OCI-LY3 (cell line): ENCODE results near the gene FRZB.
A peak's percentile ranks its signal among the peaks of the same experiment; 100 is the strongest.
"Not testable (repeated sequence)": the region's sequence is repeated elsewhere in the genome, so short reads cannot be mapped to it uniquely, and the experiment has no call there.

Experiments used
- H2AFZ ChIP-seq: fragments of 200-600, 300-600 bp; shearing (Covaris generic); 2 replicates; pipeline ENCODE4 v1.6.0; 2014; ENCODE audit warnings: antibody characterized with exemption, low read depth, low read length
- H3K27ac ChIP-seq: fragments of 200-600, 300-600 bp; sonication (generic); 2 replicates; pipeline ENCODE4 v1.5.1; 2014; ENCODE audit warnings: mild to moderate bottlenecking, low read length, moderate library complexity, mixed read lengths
- H3K27me3 ChIP-seq: fragments of 200-600, 300-600 bp; sonication (generic); 2 replicates; pipeline ENCODE4 v1.6.1; 2014; ENCODE audit warnings: low read depth, low read length, mixed read lengths
- H3K36me3 ChIP-seq: fragments of 200-600, 300-600 bp; sonication (generic); replicated peaks from 2 replicates; pipeline ENCODE3; 2014; ENCODE audit warnings: low read depth, low read length, mixed read lengths
- H3K4me1 ChIP-seq: fragments of 300-600, 200-600 bp; sonication (generic); 2 replicates; pipeline ENCODE4 v1.6.1; 2014; ENCODE audit warnings: low read length, mixed read lengths
- H3K4me2 ChIP-seq: fragments of 200-600, 300-600 bp; sonication (generic); 2 replicates; pipeline ENCODE4 v1.6.1; 2014; ENCODE audit warnings: low read length, mixed read lengths
- H3K4me3 ChIP-seq: fragments of 300-600, 200-600 bp; sonication (generic); 2 replicates; pipeline ENCODE4 v1.5.1; 2014; ENCODE audit warnings: antibody characterized with exemption, mild to moderate bottlenecking, low read length, moderate library complexity
- H3K79me2 ChIP-seq: fragments of 300-600, 200-600 bp; shearing (Covaris generic); 2 replicates; pipeline ENCODE4 v1.6.1; 2014; ENCODE audit warnings: mild to moderate bottlenecking, low read length, mixed read lengths
- H3K9ac ChIP-seq: fragments of 300-600, 200-600 bp; shearing (Covaris generic); 2 replicates; pipeline ENCODE4 v1.6.0; 2014; ENCODE audit warnings: mild to moderate bottlenecking, low read length, moderate library complexity
- H3K9me3 ChIP-seq: fragments of 200-600, 300-600 bp; shearing (Covaris generic); 2 replicates; pipeline ENCODE4 v1.6.1; 2014; ENCODE audit warnings: low read length, mixed read lengths; ENCODE audit not compliant: insufficient read depth
- H4K20me1 ChIP-seq: fragments of 200-600, 300-600 bp; sonication (generic); 2 replicates; pipeline ENCODE4 v1.6.1; 2016; ENCODE audit warnings: low read length, mixed read lengths; ENCODE audit not compliant: insufficient read depth
- EZH2phosphoT487 ChIP-seq: fragments of 200-600 bp; shearing (Covaris generic); IDR thresholded peaks from 2 replicates; pipeline ENCODE4 v1.6.1; 2018; ENCODE audit warnings: antibody characterized with exemption, mixed run types, low read depth
- TF ChIP-seq, protein P1 (sequence below): fragments of 200-600, 300-600 bp; sonication (generic); IDR thresholded peaks from 2 replicates; pipeline ENCODE4 v1.5.1; 2014; ENCODE audit warnings: antibody characterized with exemption, low read length, low read depth

The FRZB gene

DNA sequence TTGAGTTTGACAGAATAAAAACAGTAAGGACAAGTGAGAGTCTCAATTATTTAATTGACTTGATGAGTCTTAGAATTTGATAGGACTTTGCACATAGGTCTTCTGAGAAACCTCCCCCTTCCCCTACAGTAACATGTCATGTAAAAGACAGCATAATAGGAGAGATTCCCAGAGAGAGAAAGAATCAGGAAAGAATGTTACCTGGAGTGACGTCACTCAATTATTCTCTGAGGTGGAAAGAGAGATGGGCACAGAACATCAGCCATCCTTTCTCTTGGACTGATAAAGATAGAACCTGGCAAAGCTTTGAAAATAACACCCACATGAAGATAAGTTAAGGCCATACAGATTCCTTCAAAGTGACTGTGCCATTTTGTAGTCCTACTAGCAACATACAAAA is 19.3 kb upstream of the FRZB start:
- Histone ChIP-seq H3K4me1 (no peaks in the 10 kb centered on the region), H2AFZ (no peak overlapping the region), H3K4me2 (no peak overlapping the region), H3K9ac (no peak overlapping the region), H3K9me3 (no peaks in the 10 kb centered on the region), H3K27ac (no peak overlapping the region), H3K27me3 (no peaks in the 10 kb centered on the region), H3K4me3 (no peak overlapping the region), H3K36me3 (no peaks in the 10 kb centered on the region), H3K79me2 (no peaks in the 10 kb centered on the region), H4K20me1 (no peaks in the 10 kb centered on the region)
- no peak for TF ChIP-seq EZH2phosphoT487
- TF ChIP-seq, protein P1, sequence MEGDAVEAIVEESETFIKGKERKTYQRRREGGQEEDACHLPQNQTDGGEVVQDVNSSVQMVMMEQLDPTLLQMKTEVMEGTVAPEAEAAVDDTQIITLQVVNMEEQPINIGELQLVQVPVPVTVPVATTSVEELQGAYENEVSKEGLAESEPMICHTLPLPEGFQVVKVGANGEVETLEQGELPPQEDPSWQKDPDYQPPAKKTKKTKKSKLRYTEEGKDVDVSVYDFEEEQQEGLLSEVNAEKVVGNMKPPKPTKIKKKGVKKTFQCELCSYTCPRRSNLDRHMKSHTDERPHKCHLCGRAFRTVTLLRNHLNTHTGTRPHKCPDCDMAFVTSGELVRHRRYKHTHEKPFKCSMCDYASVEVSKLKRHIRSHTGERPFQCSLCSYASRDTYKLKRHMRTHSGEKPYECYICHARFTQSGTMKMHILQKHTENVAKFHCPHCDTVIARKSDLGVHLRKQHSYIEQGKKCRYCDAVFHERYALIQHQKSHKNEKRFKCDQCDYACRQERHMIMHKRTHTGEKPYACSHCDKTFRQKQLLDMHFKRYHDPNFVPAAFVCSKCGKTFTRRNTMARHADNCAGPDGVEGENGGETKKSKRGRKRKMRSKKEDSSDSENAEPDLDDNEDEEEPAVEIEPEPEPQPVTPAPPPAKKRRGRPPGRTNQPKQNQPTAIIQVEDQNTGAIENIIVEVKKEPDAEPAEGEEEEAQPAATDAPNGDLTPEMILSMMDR, result no peak

DNA sequence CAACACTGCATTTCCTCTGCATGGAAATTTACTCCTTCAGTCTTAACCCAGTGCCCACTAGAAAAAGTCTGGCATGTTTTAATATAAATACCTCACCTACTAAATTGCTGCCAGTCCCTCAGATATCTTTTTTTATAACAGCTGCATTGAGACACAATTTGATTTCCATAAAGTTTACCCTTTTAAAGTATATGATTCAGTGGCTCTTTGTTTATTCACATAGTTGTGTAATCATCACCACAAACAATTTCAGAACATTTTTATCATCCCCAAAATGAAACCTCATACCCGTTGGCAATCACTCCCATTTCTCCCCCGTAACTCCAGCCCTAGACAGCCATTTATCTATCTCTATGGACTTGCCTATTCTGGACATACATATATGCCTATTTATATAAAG is 17.0 kb upstream of the FRZB start:
- Histone ChIP-seq H3K4me2 (no peak overlapping the region), H2AFZ (no peak overlapping the region), H3K27ac (no peak overlapping the region), H3K9me3 (no peaks in the 10 kb centered on the region), H3K36me3 (no peaks in the 10 kb centered on the region), H3K27me3 (no peaks in the 10 kb centered on the region), H3K79me2 (no peaks in the 10 kb centered on the region), H3K4me1 (no peaks in the 10 kb centered on the region), H3K4me3 (no peak overlapping the region), H3K9ac (no peak overlapping the region), H4K20me1 (no peaks in the 10 kb centered on the region)
- TF ChIP-seq, protein P1, result no peak
- no peak for TF ChIP-seq EZH2phosphoT487

DNA sequence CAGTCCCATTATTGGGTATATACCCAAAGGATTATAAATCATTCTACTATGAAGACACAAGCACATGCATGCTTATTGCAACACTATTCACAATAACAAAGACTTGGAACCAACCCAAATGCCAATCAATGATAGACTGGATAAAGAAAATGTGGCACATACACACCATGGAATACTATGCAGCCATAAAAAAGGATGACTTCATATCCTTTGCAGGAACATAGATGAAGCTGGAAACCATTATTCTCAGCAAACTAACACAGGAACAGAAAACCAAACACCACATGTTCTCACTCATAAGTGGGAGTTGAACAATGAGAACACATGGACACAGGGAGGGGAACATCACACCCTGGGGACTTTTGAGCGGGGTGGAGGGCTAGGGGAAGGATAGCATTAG is 13.7 kb upstream of the FRZB start:
- not testable (repeated sequence) for H3K9me3 ChIP-seq, H3K27me3 ChIP-seq, H2AFZ ChIP-seq, H3K36me3 ChIP-seq, H3K4me3 ChIP-seq, H3K4me1 ChIP-seq, H3K27ac ChIP-seq, H3K9ac ChIP-seq, H3K4me2 ChIP-seq, H3K79me2 ChIP-seq, H4K20me1 ChIP-seq

DNA sequence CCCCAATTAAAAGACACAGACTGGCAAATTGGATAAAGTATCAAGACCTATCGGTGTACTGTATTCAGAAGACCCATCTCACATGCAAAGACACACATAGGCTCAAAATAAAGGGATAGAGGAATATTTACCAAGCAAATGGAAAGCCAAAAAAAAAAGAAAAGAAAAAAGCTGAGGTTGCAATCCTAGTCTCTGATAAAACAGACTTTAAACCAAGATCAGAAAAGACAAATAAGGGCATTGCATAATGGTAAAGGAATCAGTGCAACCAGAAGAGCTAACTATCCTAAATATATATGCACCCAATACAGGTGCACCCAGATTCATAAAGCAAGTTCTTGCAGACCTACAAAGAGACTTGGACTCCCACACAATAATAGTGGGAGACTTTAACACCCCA is 10.2 kb upstream of the FRZB start:
- not testable (repeated sequence) for H3K27ac ChIP-seq

DNA sequence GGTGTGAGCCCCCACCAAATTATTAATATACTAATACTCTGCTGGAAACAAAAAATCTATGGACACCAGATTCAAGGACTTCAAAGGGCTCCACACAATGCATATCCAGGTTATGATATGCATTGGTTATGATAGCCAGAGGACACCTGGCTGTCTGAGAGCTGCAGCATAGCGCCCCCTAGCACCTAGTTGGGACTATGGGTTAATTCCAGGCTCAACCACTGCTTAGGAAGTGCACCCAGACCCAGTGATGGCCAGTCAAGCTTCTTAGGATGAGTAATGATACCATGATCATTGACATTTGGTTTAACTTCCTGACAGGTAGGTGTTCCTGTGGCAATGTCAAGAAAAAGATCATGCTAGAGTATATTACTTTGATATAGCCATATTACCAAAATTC is 3.8 kb upstream of the FRZB start:
- no peak overlapping the region for H3K4me3 ChIP-seq
- TF ChIP-seq, protein P1, result peak; percentile 47
- no peak for TF ChIP-seq EZH2phosphoT487

More for the DNA sequence above, 10.2 kb upstream of the FRZB start:
- H3K36me3 ChIP-seq, H3K4me3 ChIP-seq, H3K27me3 ChIP-seq, H3K9me3 ChIP-seq, H4K20me1 ChIP-seq, H3K9ac ChIP-seq, H3K79me2 ChIP-seq, H3K4me2 ChIP-seq, H3K4me1 ChIP-seq, H2AFZ ChIP-seq: not testable (repeated sequence)

More for the DNA sequence above, 3.8 kb upstream of the FRZB start:
- no peaks in the 10 kb centered on the region for H3K36me3 ChIP-seq
- H3K4me2 ChIP-seq, result no peak overlapping the region
- H3K9me3 ChIP-seq, result no peaks in the 10 kb centered on the region
- no peaks in the 10 kb centered on the region for H4K20me1 ChIP-seq
- H3K79me2 ChIP-seq, result no peaks in the 10 kb centered on the region
- no peak overlapping the region for H3K27ac ChIP-seq
- no peak overlapping the region for H2AFZ ChIP-seq
- no peaks in the 10 kb centered on the region for H3K4me1 ChIP-seq
- no peaks in the 10 kb centered on the region for H3K27me3 ChIP-seq
- H3K9ac ChIP-seq, result no peak overlapping the region
